Naive thymus-derived CD4-positive, alpha-beta T cell (primary cell): ENCODE data around the gene FRMD4A. TPM values are rescaled to one million over a fixed set of nuclear protein-coding genes. Genes with fewer than 3 reads are reported as not detected.
A peak's percentile ranks its signal among the peaks of the same experiment; 100 is the strongest.

Experiments
- ATAC-seq: fragments of 150-1000 bp; cut with Tn5 transposase; 2 replicates; pipeline ENCODE4 v1.10.0; 2021; ENCODE audit warnings: mild to moderate bottlenecking, moderate library complexity
- CTCF ChIA-PET: fragments of 350-600 bp; sonication (Branson Sonifier 250); formaldehyde crosslinking; loops from one replicate; lab custom pipeline; 2021; ENCODE audit warnings: antibody characterized with exemption; lab: Charles Lee
- POLR2A ChIA-PET: fragments of 350-600 bp; sonication (Branson Sonifier 250); formaldehyde crosslinking; loops from one replicate; lab custom pipeline; 2021; ENCODE audit warnings: antibody characterized with exemption, inconsistent platforms; lab: Charles Lee
- DNase-seq, 9 donors: peaks; one replicate each; pipeline versions ENCODE4 v3.0.0 to v3.0.0-alpha.2; 2020 to 2022; ENCODE audit warnings: mixed read lengths in 1 of 9
- H3K27ac ChIP-seq: one replicate; pipeline ENCODE4 v1.7.0; 2013; ENCODE audit warnings: mild to moderate bottlenecking, low read depth, low read length, moderate library complexity
- H3K27me3 ChIP-seq, 2 donors: one replicate each; pipeline ENCODE4 v1.7.0; 2013; ENCODE audit warnings: low read length in 2 of 2, mild to moderate bottlenecking in 2 of 2, moderate library complexity in 2 of 2; ENCODE audit not compliant: control insufficient read depth in 2 of 2, insufficient read depth in 2 of 2
- H3K36me3 ChIP-seq, 3 experiments: 1 replicate in 2 of 3; 2 replicates in 1 of 3; pipeline ENCODE4 v1.7.0; 2013; ENCODE audit warnings: low read length in 3 of 3, mild to moderate bottlenecking in 3 of 3, moderate library complexity in 1 of 3; ENCODE audit not compliant: insufficient read depth in 3 of 3, control insufficient read depth in 2 of 3
- H3K4me1 ChIP-seq, 2 donors: one replicate each; pipeline ENCODE4 v1.7.0; 2013; ENCODE audit warnings: low read length in 2 of 2, mild to moderate bottlenecking in 2 of 2, moderate library complexity in 1 of 2; ENCODE audit not compliant: control insufficient read depth in 2 of 2, insufficient read depth in 2 of 2
- H3K4me3 ChIP-seq: 2 replicates; pipeline ENCODE4 v1.7.0; 2013; ENCODE audit warnings: mild to moderate bottlenecking, low read length
- H3K9me3 ChIP-seq, 3 experiments: 1 replicate in 2 of 3; 2 replicates in 1 of 3; pipeline ENCODE4 v1.7.0; 2013; ENCODE audit warnings: low read length in 3 of 3; ENCODE audit not compliant: control insufficient read depth in 2 of 3
- H3K27ac Mint-ChIP-seq, 9 donors: one replicate each; pipeline ENCODE4 v1.8.0; 2020 to 2022; ENCODE audit warnings: mixed read lengths in 9 of 9, mild to moderate bottlenecking in 8 of 9, moderate library complexity in 5 of 9, inconsistent platforms in 2 of 9
- H3K27me3 Mint-ChIP-seq, 5 donors: one replicate each; pipeline ENCODE4 v1.8.0; 2021 to 2022; ENCODE audit warnings: mixed read lengths in 5 of 5, mild to moderate bottlenecking in 1 of 5
- H3K36me3 Mint-ChIP-seq, 5 donors: one replicate each; pipeline ENCODE4 v1.8.0; 2020 to 2022; ENCODE audit warnings: mixed read lengths in 5 of 5, mild to moderate bottlenecking in 3 of 5, inconsistent platforms in 1 of 5
- H3K4me1 Mint-ChIP-seq, 7 donors: one replicate each; pipeline ENCODE4 v1.8.0; 2020 to 2022; ENCODE audit warnings: mixed read lengths in 7 of 7, mild to moderate bottlenecking in 3 of 7, inconsistent platforms in 1 of 7
- H3K4me3 Mint-ChIP-seq, 10 donors: one replicate each; pipeline ENCODE4 v1.8.0; 2020 to 2022; ENCODE audit warnings: mild to moderate bottlenecking in 10 of 10, mixed read lengths in 10 of 10, moderate library complexity in 6 of 10, inconsistent platforms in 2 of 10
- H3K9me3 Mint-ChIP-seq, 11 donors: one replicate each; pipeline ENCODE4 v1.8.0; 2020 to 2022; ENCODE audit warnings: mixed read lengths in 11 of 11, mild to moderate bottlenecking in 4 of 11, inconsistent platforms in 1 of 11, moderate library complexity in 1 of 11
- intact Hi-C, 2 donors: fragments of 100-400 bp; cut with micrococcal nuclease; formaldehyde crosslinking; loops; one replicate each; pipeline ENCODE4 v1.15.1; 2023
- polyA plus RNA-seq, 2 donors: library from polyadenylated mRNA; unstranded; fragments of 300-500 nt; fragmentation: Illumina TruSeq; gene quantifications; one replicate each; pipeline ENCODE4 v1.2.3, GENCODE V29; 2021
- total RNA-seq, 6 experiments: library from RNA in 5 of 6; stranded (reverse) in 5 of 6; gene quantifications; 1 replicate in 5 of 6; 2 replicates in 1 of 6; pipeline ENCODE4 v1.2.3 and lab custom pipeline; 2021 to 2026

Gene FRMD4A
- total and polyA plus RNA-seq, 7 experiments from 2014 or later: 0.10 to 3.1 (median 0.62) TPM

DNA sequence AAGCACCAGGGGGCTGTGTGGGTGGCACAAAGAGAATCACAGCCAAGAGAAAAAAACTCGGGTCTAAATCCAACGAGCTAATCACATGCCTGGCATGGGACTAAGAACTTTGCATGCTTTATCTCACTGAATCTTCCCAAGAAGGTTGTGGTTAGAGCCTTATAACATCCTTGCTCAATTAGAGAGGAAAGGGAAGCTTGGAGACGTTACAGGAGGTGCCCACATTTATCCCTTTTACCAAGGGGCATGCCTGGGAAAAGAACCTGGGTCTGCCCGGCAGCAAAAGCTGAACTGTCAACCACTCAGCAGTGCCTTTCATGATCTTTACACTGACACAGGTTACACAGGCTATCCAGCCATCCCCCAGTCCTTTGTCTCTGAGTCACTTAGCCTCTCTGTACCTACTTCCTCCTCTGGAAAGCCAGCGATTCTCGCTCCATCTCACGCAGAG, 553.8 kb downstream of the FRMD4A start:
- Mint-ChIP-seq H3K9me3 (no peaks in the 10 kb centered on the region), H3K27me3 (peaks cover 8 to 18% (median 11%) of the 10 kb centered on the region in 5 donors), H3K27ac (no peak overlapping the region), H3K4me3 (no peak overlapping the region), H3K36me3 (no peaks in the 10 kb centered on the region), H3K4me1 (peaks cover 0 to 6% (median 0%) of the 10 kb centered on the region in 7 donors)
- Histone ChIP-seq H3K27ac (no peak overlapping the region), H3K4me3 (no peak overlapping the region), H3K9me3 (no peaks in the 10 kb centered on the region), H3K27me3 (no peaks in the 10 kb centered on the region), H3K36me3 (no peaks in the 10 kb centered on the region), H3K4me1 (peaks cover 0 to 4% of the 10 kb centered on the region in 2 donors)
- intact Hi-C loops: loop anchor here in 1 of 2 donors (5.0 kb wide), 1 partner anchor 60 kb away; no protein-coding TSS in a partner anchor
- DNase-seq: no peak
- CTCF ChIA-PET: interaction anchor here (0.6 to 1.4 kb wide), 5 partner anchors 69 to 426 kb away, joined by 3 to 6 read pairs (median 3); no protein-coding TSS in a partner anchor
- POLR2A ChIA-PET: interaction anchor here (0.6 kb wide), 1 partner anchor 165 kb away, joined by 3 read pairs; no protein-coding TSS in a partner anchor
- ATAC-seq: no peak

DNA sequence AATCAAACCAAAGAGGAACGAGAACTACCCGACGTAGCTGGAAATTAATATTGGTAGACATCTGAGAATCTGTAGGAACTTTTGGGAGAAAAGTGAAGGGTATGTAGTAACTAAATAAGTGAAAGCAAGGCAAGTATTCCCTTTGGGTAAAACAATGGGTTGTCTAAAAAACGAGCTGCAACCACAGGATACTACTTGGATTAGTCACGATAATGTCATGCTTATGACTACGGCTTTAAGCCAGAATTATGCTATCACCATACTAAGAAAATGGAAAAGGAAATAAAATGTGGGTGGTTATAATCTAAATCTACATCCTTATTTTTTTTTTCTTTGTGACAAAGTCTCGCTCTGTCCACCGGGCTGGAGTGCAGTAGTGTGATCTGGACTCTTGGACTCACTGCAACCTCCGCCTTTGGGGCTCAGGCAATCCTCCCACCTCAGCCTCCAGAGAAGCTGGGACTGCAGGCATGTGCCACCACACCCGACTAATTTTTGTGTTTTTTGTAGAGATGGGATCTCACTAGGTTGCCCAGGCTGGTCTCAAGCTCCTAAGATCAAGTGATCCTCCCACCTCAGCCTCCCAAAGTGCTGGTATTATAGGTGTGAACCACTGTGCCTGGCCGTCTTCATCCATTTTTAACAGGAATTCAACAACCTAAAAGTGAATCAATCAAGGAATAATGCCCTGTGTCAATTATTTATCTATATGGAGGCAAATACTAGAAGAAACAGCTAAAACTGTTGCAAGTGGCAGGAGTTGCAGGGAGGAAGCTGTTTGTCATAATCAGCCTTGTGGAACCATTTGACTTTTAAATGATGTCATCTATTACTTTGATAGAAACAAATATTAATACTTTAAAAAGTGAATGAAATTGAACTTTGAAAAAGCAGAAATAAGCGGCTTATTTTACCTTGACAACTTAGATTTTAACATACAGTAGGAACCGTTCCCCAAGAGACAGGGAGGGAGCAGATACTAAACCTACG, 554.6 kb downstream of the FRMD4A start:
- Histone ChIP-seq H3K36me3 (no peaks in the 10 kb centered on the region), H3K27ac (no peak overlapping the region), H3K4me3 (no peak overlapping the region), H3K27me3 (no peaks in the 10 kb centered on the region), H3K9me3 (no peaks in the 10 kb centered on the region), H3K4me1 (peaks cover 0 to 4% of the 10 kb centered on the region in 2 donors)
- Mint-ChIP-seq H3K9me3 (no peaks in the 10 kb centered on the region), H3K27ac (peak overlapping the region in 1 of 9 donors; percentile 7), H3K27me3 (peaks cover 8 to 18% (median 11%) of the 10 kb centered on the region in 5 donors), H3K4me3 (no peak overlapping the region), H3K4me1 (peaks cover 0 to 6% (median 0%) of the 10 kb centered on the region in 7 donors), H3K36me3 (no peaks in the 10 kb centered on the region)
- POLR2A ChIA-PET: interaction anchor here (0.7 kb wide), 1 partner anchor 120 kb away, joined by 3 read pairs; no protein-coding TSS in a partner anchor
- intact Hi-C loops: loop anchor here in 1 of 2 donors (5.0 kb wide), 1 partner anchor 59 kb away; no protein-coding TSS in a partner anchor
- ATAC-seq (no peak), DNase-seq (no peak)
- CTCF ChIA-PET: interaction anchor here (0.7 to 2.0 kb wide), 5 partner anchors 10 to 121 kb away, joined by 3 to 7 read pairs (median 3); no protein-coding TSS in a partner anchor

DNA sequence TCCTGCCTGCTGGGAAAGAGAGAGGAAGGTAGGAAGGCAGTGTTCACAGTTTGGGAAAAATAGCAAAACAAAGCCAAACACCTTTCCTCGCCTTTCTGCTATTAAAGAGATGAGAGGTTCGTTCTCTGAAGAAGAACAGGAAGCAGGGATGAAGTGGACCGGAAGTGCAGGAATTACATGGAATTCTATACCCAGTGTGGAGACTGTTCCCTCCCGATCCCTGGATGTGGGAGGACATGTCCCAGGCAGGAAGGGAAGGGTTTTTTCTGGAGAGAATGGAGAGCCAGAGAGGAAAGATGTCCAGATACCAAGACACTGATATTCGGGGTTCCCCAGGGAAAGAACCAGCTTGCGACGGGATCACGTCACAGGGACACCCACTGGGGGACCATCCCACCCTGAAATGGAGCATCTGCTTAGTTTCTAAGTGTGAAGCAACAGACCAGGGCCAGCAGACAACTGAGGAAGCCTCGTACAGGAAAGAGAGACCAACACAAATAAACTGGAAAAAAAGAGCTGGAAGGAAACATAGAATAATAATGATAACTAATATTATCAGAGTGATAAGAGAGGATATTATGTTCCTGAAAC, 556.3 kb downstream of the FRMD4A start:
- CTCF ChIA-PET: interaction anchor here (0.6 to 2.0 kb wide), 3 partner anchors 12 to 399 kb away, joined by 3 to 7 read pairs (median 3); no protein-coding TSS in a partner anchor
- intact Hi-C loops: no loop called here
- H3K4me3 Mint-ChIP-seq: no peak overlapping the region

DNA sequence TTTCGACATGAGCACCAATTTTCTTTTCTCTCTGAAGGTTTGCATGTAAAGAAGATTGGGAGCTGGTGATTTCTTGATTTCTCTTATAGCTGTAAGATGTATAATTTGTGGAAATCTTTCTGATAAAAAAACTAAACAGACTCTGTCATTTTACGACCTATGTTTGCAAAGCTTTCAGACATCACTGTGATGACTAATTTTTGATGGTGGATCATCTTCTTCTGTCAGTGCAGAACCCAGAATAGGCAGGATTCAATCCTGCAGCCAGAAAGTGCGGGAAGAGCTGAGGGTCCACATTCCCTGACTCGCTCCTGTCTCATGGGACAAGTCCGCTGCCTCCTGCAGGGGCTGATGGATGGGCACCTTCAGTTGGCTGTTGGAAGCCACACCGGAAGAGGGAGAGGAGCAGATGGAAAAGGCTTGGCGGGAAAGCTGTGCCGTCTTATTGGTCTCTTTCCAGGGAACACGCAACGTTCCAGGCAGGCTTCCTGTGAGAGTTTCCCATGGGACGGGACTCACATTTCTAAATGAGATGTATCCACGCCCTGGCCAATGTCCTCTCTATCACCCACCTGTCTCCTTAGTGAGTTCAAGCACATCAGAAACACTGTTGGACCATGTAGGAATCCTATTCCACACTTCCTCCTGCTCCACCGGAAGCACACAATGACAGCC, 557.1 kb downstream of the FRMD4A start:
- POLR2A ChIA-PET: no interaction called here
- Mint-ChIP-seq H3K27ac (no peak overlapping the region), H3K27me3 (peaks cover 8 to 26% (median 15%) of the 10 kb centered on the region in 5 donors), H3K4me1 (peaks cover 0 to 5% (median 0%) of the 10 kb centered on the region in 7 donors), H3K9me3 (no peaks in the 10 kb centered on the region), H3K4me3 (no peak overlapping the region), H3K36me3 (peaks cover 0 to 6% (median 0%) of the 10 kb centered on the region in 5 donors)
- CTCF ChIA-PET: interaction anchor here (0.9 kb wide), 1 partner anchor 114 kb away, joined by 3 read pairs; no protein-coding TSS in a partner anchor
- intact Hi-C loops: no loop called here
- Histone ChIP-seq H3K4me1 (peaks cover 0 to 4% of the 10 kb centered on the region in 2 donors), H3K27me3 (no peaks in the 10 kb centered on the region), H3K36me3 (no peaks in the 10 kb centered on the region), H3K9me3 (no peaks in the 10 kb centered on the region), H3K4me3 (no peak overlapping the region), H3K27ac (no peak overlapping the region)
- DNase-seq (no peak), ATAC-seq (no peak)

More for the DNA sequence above, 556.3 kb downstream of the FRMD4A start:
- Mint-ChIP-seq H3K27me3 (peaks cover 8 to 23% (median 14%) of the 10 kb centered on the region in 5 donors), H3K27ac (peak overlapping the region in 1 of 9 donors; percentile 69), H3K4me1 (peaks cover 0 to 6% (median 0%) of the 10 kb centered on the region in 7 donors), H3K9me3 (no peaks in the 10 kb centered on the region), H3K36me3 (peaks cover 0 to 6% (median 0%) of the 10 kb centered on the region in 5 donors)
- DNase-seq: no peak
- no peaks in the 10 kb centered on the region for H3K9me3 ChIP-seq
- H3K36me3 ChIP-seq: no peaks in the 10 kb centered on the region
- H3K4me3 ChIP-seq: no peak overlapping the region
- H3K4me1 ChIP-seq: peaks cover 0 to 4% of the 10 kb centered on the region in 2 donors
- H3K27ac ChIP-seq: no peak overlapping the region
- POLR2A ChIA-PET: no interaction called here
- no peak for ATAC-seq
- no peaks in the 10 kb centered on the region for H3K27me3 ChIP-seq

DNA sequence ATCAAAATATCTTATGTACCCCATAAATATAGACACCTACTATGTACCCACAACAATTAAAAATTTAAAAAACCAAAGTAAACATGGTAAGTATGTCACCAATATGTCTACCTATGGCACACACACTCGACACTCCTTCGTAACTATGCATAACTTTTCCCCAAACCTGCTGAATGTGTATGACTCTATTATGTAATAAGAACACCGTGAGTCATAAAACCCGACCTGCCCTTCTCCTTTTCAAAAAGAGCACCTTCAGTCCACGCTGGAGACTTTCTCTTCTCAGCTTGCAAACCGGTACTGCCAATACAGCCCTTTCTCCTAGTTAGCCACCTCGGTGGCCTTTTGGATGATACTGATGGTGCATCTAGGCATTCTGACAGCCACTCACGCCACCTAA, 557.7 kb downstream of the FRMD4A start:
- intact Hi-C loops: no loop called here
- H3K9me3 ChIP-seq: no peaks in the 10 kb centered on the region
- no peak overlapping the region for H3K27ac Mint-ChIP-seq
- no peak for DNase-seq
- ChIA-PET CTCF (interaction anchor here (0.9 kb wide), 1 partner anchor 114 kb away, joined by 3 read pairs; no protein-coding TSS in a partner anchor), POLR2A (no interaction called here)
- peaks cover 0 to 4% (median 0%) of the 10 kb centered on the region in 7 donors for H3K4me1 Mint-ChIP-seq
- H3K4me1 ChIP-seq: no peaks in the 10 kb centered on the region
- ATAC-seq: no peak
- H3K4me3 Mint-ChIP-seq: no peak overlapping the region
- no peaks in the 10 kb centered on the region for H3K9me3 Mint-ChIP-seq
- no peak overlapping the region for H3K27ac ChIP-seq
- no peak overlapping the region for H3K4me3 ChIP-seq
- no peaks in the 10 kb centered on the region for H3K36me3 ChIP-seq
- peaks cover 8 to 26% (median 16%) of the 10 kb centered on the region in 5 donors for H3K27me3 Mint-ChIP-seq
- peaks cover 0 to 6% (median 0%) of the 10 kb centered on the region in 5 donors for H3K36me3 Mint-ChIP-seq
- no peaks in the 10 kb centered on the region for H3K27me3 ChIP-seq

DNA sequence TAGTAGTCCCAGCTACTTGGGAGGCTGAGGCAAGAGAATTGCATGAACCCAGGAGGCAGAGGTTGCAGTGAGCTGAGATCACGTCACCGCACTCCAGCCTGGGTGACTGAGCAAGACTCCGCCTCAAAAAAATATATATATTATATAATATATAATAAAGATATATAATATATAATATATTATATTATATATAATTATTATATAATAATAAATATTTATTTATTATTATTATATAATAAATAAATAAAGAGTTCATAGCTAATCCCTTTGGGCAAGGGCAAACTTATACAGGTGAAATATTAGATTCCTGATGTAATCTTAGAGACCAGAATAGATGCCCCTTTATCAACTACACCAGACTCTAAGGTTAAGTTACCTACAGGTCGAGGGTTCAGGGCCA, 558.7 kb downstream of the FRMD4A start:
- H3K27ac Mint-ChIP-seq: no peak overlapping the region
- no peaks in the 10 kb centered on the region for H3K27me3 ChIP-seq
- H3K4me3 Mint-ChIP-seq: no peak overlapping the region
- peaks cover 0 to 6% (median 0%) of the 10 kb centered on the region in 5 donors for H3K36me3 Mint-ChIP-seq
- intact Hi-C loops: no loop called here
- POLR2A ChIA-PET: interaction anchor here (0.7 kb wide), 1 partner anchor 18 kb away, joined by 3 read pairs; no protein-coding TSS in a partner anchor
- no peaks in the 10 kb centered on the region for H3K36me3 ChIP-seq
- no peaks in the 10 kb centered on the region for H3K9me3 ChIP-seq
- no peaks in the 10 kb centered on the region for H3K9me3 Mint-ChIP-seq
- H3K4me3 ChIP-seq: no peak overlapping the region
- DNase-seq (no peak), ATAC-seq (no peak)
- no peak overlapping the region for H3K27ac ChIP-seq
- CTCF ChIA-PET: no interaction called here
- H3K4me1 Mint-ChIP-seq: no peaks in the 10 kb centered on the region
- H3K4me1 ChIP-seq: no peaks in the 10 kb centered on the region
- H3K27me3 Mint-ChIP-seq: peaks cover 8 to 31% (median 19%) of the 10 kb centered on the region in 5 donors
